Left lung (tissue), 10 donors: ENCODE data around the gene ZNF827. TPM values are rescaled to one million over a fixed set of nuclear protein-coding genes. Genes with fewer than 3 reads are reported as not detected.

Experiments used
- ATAC-seq: fragments of 200-7000 bp; cut with Tn5 transposase; one replicate; pipeline ENCODE4 v1.9.1; 2020; ENCODE audit warnings: moderate library complexity
- DNase-seq, 4 donors: peaks; one replicate each; pipeline ENCODE4 v3.0.0-alpha.2; 2013 to 2020
- H3K27ac ChIP-seq, 2 donors: fragments of 200-600 bp; sonication (generic) in 1 of 2; one replicate each; pipeline versions ENCODE4 v1.5.0 to v1.8.0; 2020 to 2021
- H3K27me3 ChIP-seq, 2 donors: fragments of 200-600 bp; sonication (generic) in 1 of 2; one replicate each; pipeline versions ENCODE4 v1.5.0 to v1.8.0; 2020 to 2021
- H3K36me3 ChIP-seq, 2 donors: fragments of 200-600 bp; sonication (generic) in 1 of 2; one replicate each; pipeline versions ENCODE4 v1.5.0 to v1.8.0; 2020 to 2021
- H3K4me1 ChIP-seq, 2 donors: fragments of 200-600 bp; one replicate each; pipeline ENCODE4 v1.8.0; 2021
- H3K4me3 ChIP-seq, 2 donors: fragments of 200-600 bp; sonication (generic) in 1 of 2; one replicate each; pipeline versions ENCODE4 v1.5.0 to v1.8.0; 2020 to 2021; ENCODE audit warnings: mild to moderate bottlenecking in 1 of 2
- H3K9me3 ChIP-seq, 2 donors: fragments of 200-600 bp; sonication (generic) in 1 of 2; one replicate each; pipeline versions ENCODE4 v1.5.0 to v1.8.0; 2020 to 2021
- CTCF ChIP-seq, 2 donors: fragments of 200-600 bp; sonication (generic) in 1 of 2; IDR thresholded peaks; one replicate each; pipeline versions ENCODE4 v1.5.0 to v1.8.0; 2021; ENCODE audit warnings: antibody characterized with exemption in 2 of 2
- intact Hi-C, 2 donors: fragments of 100-400 bp; cut with DNase I; formaldehyde crosslinking; loops; one replicate each; pipeline versions ENCODE4 v1.11.2 to v1.14.2; 2022
- polyA plus RNA-seq, 6 donors: library from polyadenylated mRNA; unstranded; fragments of 120-200 nt; gene quantifications; one replicate each; pipeline ENCODE4 v1.2.1, GENCODE V29; 2013; ENCODE audit not compliant: insufficient read length in 6 of 6
- total RNA-seq, 2 donors: library from RNA; stranded (reverse); fragmentation: NEBNext Ultra II Directional; extraction: Animal tissue kit (Norgen Biotek cat#: 25700); gene quantifications; one replicate each; pipeline ENCODE4 v1.2.1, GENCODE V29; 2021
- donor health status: DM: no; HTN: yes; CAD: no.
- donor health status: DM: no; HTN: no; CAD: no.

Gene ZNF827
- total and polyA plus RNA-seq, 8 donors = 9.2 to 35.7 (median 32.7) TPM

GRCh38 chr4:145796346-145796745 lies 142.3 kb downstream of the ZNF827 start:
- ATAC-seq (no peak), DNase-seq (no peak)
- Histone ChIP-seq H3K27me3 (no peaks in the 10 kb centered on the region), H3K36me3 (no peaks in the 10 kb centered on the region), H3K4me3 (no peak overlapping the region), H3K9me3 (no peaks in the 10 kb centered on the region), H3K27ac (no peak overlapping the region), H3K4me1 (no peaks in the 10 kb centered on the region)
- no peak for TF ChIP-seq CTCF (IDR thresholded peaks at IDR 0.05)
- intact Hi-C loops = no loop called here

DNA sequence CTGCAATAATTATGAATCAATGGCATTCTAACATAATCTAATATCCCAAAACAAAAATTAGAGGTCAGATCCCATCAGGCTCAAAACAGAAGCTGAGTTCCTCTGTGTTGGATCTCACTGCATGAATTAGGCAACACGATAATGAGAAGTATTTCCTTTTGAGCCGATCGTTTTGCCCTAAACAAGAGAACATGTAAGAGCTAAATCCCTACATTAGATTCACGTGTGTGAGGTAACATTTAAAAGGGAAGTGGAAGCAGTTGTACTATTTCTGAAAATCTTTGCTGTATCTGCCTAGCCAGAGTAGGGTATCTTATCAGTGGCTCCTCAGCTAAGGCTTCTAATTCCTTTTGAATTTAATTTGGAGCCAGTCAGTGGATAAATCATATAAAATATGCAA lies 143.1 kb downstream of the ZNF827 start:
- H3K9me3 ChIP-seq = no peaks in the 10 kb centered on the region
- H3K36me3 ChIP-seq = no peaks in the 10 kb centered on the region
- no peak overlapping the region for H3K4me3 ChIP-seq
- DNase-seq (no peak), ATAC-seq (no peak)
- no peaks in the 10 kb centered on the region for H3K4me1 ChIP-seq
- TF ChIP-seq CTCF (IDR thresholded peaks at IDR 0.05) = no peak
- H3K27ac ChIP-seq = no peak overlapping the region
- no peaks in the 10 kb centered on the region for H3K27me3 ChIP-seq
- intact Hi-C loops = no loop called here

DNA sequence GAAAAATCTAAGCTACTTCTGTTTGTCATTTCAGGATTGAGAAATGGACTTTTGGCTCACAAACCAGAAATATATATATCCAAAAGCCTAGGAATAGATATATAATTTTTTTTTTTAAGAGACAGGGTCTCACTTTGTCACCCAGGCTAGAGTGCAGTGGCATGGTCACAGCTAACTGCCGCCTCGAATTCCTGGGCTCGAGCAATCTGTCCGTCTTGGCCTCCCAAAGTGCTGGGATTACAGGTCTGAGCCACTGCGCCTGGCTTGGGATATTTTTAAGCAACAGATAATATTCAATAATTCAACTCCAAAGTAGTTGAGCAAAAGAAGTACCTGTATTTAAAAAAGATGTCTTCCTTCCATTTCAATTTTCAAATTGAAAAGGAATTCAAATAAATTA lies 146.2 kb downstream of the ZNF827 start:
- Histone ChIP-seq H3K9me3 (no peaks in the 10 kb centered on the region), H3K4me1 (no peaks in the 10 kb centered on the region), H3K36me3 (no peaks in the 10 kb centered on the region), H3K4me3 (no peak overlapping the region), H3K27me3 (no peaks in the 10 kb centered on the region), H3K27ac (no peak overlapping the region)
- no peak for ATAC-seq
- DNase-seq = no peak
- TF ChIP-seq CTCF (IDR thresholded peaks at IDR 0.05) = no peak
- intact Hi-C loops = no loop called here

- DNase-seq = no peak
Observed at GRCh38 chr4:145791988-145792387, 146.6 kb downstream of the ZNF827 start.

GRCh38 chr4:145788755-145789154 lies 149.9 kb downstream of the ZNF827 start:
- ATAC-seq = no peak
- DNase-seq = no peak
- intact Hi-C loops = no loop called here

More at GRCh38 chr4:145791988-145792387, 146.6 kb downstream of the ZNF827 start:
- Histone ChIP-seq H3K27me3 (no peaks in the 10 kb centered on the region), H3K27ac (no peak overlapping the region), H3K36me3 (no peaks in the 10 kb centered on the region), H3K9me3 (no peaks in the 10 kb centered on the region), H3K4me3 (no peak overlapping the region), H3K4me1 (no peaks in the 10 kb centered on the region)
- intact Hi-C loops = no loop called here
- no peak for ATAC-seq
- TF ChIP-seq CTCF (IDR thresholded peaks at IDR 0.05) = no peak

More at GRCh38 chr4:145788755-145789154, 149.9 kb downstream of the ZNF827 start:
- Histone ChIP-seq H3K27me3 (no peaks in the 10 kb centered on the region), H3K4me3 (no peak overlapping the region), H3K9me3 (peaks cover 0 to 5% of the 10 kb centered on the region in 2 donors), H3K4me1 (no peaks in the 10 kb centered on the region), H3K36me3 (no peaks in the 10 kb centered on the region), H3K27ac (no peak overlapping the region)
- TF ChIP-seq CTCF (IDR thresholded peaks at IDR 0.05) = no peak
